ENCODE data around the gene NUP214.

The NUP214 gene

DNA sequence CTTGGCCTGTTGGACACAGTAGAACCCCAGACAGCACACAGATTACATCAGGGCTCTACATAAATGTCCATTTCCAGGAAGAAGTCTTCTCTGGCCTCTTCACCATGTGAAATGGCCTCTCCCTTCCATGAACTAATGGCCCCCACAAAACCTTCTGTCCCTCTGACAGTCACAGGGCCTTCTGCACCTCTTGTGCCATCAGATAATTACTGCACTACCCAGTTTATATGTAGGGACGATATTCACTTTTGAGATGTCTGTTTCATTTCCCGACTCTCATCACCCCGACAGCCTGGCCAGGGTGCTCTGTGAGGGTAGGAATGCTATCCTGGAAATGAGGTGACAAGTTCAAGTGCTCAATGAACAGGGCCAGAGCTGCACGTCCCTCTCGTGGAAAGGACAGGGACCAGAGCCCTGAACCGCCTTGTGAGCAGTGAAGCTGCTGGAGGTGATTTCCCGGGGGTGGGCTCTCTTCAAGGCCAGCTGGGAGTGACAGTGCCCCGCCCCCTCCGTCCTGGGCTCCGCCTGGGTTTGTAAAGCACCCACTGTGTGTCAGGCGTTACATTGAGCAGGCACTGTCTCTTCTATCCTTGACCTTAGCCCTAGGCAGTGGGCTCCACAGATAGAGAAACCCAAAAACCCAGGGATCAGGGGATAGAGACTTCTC is 153.9 kb downstream of the NUP214 start:
- no peak for DNase-seq

DNA sequence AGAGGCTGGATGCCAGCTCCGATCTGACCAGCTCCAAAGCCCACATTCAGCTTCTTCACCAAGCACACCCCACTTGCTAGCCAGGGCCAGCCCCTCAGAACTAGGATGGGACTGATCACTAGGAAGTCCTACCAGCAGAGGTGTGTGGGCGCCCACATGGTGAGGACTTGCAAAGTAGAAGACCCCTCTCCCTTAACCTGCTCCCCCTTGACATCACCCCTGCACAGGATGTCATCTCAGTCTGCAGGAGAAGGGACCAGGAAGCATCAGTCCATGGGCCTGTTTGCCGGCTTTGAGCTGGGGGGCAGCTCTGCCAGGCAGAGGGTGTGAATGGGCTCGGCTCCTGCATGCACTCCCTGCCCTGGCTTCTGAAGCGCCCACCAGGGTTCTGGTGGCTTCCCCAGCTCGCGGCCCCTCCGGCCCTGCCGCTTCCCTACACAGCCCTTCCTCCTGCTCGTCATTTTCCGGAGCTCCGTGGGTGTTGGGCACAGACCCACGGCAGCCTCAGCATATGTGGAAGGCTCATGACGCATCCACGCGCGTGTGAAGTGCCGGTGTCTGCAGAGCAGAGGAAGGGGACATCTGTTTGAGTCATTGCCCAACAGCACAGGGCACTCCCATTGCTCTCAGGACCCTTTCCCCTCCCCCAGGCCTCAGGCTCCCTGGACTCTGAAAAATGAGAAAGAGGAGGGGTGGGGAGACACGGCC is 154.6 kb downstream of the NUP214 start:
- DNase-seq = no peak

DNA sequence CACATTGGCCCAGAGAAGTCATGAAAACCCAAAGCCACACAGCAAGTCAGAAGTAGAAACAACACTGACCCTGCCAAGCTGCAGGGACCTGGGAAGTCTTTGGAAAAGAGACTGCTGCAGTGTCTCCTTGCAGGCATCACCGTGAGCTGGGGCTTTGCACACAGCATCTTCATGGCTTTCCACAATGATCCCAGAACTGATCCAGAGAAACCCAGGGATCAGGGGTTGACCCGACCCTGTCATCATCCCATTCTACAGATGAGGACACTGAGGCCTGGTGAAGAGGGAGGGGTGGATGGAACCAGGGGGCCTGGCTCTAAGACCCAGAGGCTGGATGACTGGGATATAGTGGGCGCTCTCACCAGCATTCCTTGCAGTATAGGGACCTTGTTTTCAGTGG is 155.3 kb downstream of the NUP214 start:
- no peak for DNase-seq

DNA sequence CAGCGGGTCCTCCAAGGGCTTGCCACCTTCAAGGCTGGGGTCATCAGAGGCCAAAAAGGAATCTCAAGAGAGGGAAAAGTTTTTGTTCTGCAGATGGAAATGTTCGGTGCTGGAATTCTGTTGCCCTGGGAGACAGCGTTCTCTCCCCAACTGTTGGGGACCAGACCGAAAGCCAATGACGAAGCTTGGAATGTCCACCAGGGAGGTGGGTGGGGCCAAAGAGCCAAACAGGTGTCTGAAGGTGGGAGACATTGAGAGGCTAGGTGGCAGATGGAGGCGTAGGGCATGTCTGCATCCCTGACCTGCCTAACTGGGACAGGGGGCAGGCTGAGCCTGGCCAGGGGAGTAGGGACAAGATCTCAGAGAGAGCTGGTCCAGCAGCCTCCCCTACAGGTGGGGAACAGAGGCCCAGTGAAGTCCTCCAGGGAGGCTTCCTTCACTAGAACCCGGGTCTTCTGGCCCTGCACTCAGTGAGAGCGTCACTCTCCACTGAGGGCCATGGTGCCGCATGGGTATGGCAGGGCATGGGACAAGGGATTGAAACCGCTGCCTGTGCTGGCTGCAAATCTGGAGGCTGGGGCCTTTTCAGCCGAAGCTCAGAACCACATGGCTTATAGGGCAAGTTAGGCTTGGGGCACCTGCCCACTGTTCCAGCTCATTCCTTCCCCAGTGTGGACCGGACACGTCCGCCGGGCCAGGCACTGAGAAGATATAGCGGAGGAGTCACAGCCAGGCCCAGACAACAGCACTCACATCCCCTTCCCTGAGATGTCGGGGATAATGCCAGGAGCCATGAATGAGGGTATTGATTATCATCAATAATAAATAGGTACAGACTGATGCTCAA is 156.0 kb downstream of the NUP214 start:
- no peak for DNase-seq

DNA sequence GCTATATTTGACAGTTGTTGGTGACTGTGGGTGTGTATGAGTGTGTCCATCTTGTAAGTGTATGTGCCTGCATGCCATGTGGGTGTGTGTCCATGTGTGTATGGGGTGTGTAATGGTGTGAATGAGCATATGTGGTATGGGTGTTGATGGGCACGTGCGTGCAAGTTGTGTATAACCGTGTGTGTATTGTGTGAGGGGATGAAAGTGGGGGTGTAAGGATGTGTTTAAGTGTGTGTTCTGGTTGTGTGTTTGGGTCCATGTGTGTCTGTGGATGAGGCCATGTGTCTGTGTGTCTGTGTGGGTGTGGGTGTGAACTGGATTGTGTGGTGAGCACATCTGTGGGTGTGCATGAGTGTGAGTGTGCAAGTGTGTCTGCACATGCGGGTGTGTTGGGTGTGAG is 156.8 kb downstream of the NUP214 start:
- DNase-seq = no peak

DNA sequence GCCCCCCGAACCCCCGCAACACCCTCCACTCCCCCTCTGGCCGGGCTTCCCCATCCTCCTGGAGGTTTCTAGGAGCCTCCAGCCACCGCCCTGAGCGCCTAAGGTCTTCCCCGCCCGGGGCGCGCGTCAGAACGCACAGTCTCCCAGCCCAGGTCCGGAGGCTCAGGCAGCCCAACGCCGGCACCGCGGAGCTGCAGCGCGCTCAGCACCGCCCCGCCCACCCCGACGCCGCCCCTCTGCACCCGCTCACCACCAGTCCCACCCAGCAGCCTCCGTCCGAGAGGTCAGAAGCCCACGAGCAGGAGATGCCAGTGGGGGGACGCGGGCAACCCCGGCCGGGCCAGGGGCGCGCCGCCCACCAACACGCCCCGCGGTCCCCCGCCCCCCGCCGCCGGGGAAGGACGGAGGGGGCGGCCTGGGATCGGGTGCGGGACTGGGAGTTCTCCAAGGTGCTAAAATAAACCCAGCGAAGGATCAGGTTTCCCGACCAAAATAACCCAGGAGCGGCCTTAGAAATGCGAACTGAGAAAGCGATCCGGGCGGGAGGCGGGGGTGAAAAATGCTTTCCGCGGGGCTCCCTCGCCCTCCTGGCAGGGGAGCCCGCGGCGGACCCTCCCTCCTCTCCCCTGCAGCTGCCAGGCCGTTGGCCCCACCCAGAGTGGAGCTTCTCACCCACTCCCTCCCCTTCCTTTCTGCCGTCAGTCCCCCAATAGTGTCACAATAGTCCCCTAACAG is 157.5 kb downstream of the NUP214 start:
- no peak for DNase-seq

Measured in activated CD4-positive, alpha-beta T cell treated with anti-CD3 and anti-CD28 coated beads, Interleukin-2, amount 50 U/mL, for 16 hours (primary cell).